GM10266 (cell line): ENCODE data around the gene SASS6.

Experiments
- DNase-seq: peaks from one replicate; pipeline ENCODE4 v3.0.0; 2012; ENCODE audit errors: extremely low spot score
- TF ChIP-seq, protein P1 (sequence below): IDR thresholded peaks from 2 replicates; pipeline ENCODE4 v1.5.1; 2012; ENCODE audit warnings: mild to moderate bottlenecking, low read depth; ENCODE audit not compliant: control insufficient read depth, insufficient read depth; ENCODE audit errors: missing control alignments

The SASS6 gene, protein sequence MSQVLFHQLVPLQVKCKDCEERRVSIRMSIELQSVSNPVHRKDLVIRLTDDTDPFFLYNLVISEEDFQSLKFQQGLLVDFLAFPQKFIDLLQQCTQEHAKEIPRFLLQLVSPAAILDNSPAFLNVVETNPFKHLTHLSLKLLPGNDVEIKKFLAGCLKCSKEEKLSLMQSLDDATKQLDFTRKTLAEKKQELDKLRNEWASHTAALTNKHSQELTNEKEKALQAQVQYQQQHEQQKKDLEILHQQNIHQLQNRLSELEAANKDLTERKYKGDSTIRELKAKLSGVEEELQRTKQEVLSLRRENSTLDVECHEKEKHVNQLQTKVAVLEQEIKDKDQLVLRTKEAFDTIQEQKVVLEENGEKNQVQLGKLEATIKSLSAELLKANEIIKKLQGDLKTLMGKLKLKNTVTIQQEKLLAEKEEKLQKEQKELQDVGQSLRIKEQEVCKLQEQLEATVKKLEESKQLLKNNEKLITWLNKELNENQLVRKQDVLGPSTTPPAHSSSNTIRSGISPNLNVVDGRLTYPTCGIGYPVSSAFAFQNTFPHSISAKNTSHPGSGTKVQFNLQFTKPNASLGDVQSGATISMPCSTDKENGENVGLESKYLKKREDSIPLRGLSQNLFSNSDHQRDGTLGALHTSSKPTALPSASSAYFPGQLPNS

DNA sequence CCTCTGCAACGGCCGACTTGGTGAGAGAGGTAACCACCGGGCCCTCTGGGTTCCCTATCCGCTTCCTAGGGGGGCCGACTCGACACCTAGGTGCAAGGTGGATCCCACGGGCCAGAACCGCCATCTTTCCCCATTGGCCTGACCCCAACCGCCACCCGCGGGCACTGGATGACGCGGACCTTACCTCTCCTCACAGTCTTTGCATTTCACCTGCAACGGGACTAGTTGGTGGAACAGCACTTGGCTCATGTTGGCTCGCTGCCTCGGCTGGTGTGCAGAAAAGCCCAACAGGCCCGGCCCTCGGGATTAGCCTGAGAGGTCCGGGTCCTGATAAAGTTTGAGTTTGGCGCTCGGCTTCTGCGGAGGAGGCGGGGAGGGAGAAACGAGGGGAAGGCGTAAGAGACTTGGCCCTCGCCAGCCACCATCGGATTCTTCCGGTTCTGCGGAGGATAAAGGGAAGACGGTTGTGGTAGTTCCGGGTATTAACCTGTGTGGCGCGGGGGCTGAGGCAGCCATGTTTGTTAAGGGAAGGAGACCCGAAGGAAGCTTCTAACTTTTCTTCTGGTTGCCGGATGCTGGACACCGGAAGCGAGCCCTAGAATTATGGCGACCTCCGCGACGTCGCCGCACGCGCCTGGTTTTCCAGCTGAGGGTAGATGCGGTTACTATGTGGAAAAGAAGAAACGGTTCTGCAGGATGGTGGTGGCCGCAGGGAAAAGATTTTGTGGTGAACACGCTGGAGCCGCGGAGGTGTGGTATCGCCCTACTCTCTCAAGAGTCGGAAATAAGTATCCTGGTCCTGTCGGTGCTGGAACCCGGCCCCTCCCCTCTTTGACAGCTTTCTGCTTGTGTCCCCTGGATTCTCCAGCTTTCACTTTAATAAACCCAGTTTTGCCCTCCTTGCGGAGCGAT lies at the start of gene SASS6, which contains the start of gene TRMT13:
Gene SASS6, minus strand, starts transcription at position 365 of the 912 bp plus-strand sequence. Its CDS starts 116 bp downstream, at position 249.
Gene TRMT13, plus strand, starts transcription at position 598 of the 912 bp plus-strand sequence. Its CDS starts 6 bp downstream, at position 604.
- TF ChIP-seq, protein P1, sequence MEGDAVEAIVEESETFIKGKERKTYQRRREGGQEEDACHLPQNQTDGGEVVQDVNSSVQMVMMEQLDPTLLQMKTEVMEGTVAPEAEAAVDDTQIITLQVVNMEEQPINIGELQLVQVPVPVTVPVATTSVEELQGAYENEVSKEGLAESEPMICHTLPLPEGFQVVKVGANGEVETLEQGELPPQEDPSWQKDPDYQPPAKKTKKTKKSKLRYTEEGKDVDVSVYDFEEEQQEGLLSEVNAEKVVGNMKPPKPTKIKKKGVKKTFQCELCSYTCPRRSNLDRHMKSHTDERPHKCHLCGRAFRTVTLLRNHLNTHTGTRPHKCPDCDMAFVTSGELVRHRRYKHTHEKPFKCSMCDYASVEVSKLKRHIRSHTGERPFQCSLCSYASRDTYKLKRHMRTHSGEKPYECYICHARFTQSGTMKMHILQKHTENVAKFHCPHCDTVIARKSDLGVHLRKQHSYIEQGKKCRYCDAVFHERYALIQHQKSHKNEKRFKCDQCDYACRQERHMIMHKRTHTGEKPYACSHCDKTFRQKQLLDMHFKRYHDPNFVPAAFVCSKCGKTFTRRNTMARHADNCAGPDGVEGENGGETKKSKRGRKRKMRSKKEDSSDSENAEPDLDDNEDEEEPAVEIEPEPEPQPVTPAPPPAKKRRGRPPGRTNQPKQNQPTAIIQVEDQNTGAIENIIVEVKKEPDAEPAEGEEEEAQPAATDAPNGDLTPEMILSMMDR = no peak
- DNase-seq = peak; percentile 83

DNA sequence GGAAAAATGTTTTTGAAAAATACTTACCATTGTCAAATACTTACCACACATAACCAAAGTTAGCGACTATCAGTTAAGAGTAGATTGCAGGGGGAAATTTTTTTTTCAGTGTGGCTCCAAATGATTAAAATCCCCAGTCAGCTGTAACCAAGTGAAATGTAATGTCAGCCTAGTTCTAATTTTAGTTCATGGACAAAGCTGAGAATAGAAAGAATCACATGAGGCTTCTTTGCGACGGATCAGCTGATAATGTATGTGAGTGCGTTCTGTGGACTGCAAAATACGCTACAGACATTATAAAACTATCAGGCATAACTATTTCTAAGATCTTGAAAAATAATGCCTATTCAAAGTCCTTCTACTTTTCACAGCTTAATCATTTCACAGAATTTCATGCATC lies 45.4 kb upstream of the SASS6 start, which contains the start of gene LRRC39:
Gene LRRC39, minus strand, starts transcription at position 166 of the 400 bp plus-strand sequence. CDS start 9,740 bp downstream, outside the sequence.
- TF ChIP-seq, protein P1 = no peak
- no peak for DNase-seq

DNA sequence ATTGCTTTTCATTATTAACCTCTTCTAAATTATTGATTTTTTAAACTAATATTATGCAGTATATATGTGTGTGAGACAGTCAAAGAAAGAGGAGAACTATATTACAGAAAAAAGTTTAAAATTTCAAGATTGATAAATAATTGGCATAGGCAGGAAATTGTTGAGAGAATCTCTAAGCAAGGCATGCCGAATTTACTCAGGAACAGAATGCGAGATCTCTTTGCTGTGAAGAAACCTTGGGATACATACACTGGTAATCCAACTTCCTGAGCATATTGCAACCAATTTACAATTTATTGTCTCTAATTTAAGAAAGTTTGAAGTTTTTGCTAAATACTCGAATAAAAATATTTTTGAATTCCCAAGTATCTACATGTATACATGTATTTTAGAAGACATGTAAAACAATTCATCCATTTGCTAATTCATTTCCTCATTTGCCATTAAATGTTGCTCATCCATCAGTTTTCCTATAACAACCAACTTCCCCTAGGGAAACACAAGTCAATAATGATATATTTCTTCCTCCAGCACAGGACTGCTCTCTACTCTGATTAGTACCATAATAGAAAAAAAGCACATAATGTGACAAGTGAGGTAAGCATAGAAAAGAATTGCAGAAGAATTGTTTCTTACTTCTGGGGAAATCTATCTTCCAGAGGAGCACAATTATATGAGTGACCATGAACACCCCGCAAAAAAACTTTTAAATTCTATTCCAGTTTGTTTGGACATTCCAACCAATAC lies 44.7 kb upstream of the SASS6 start:
- no peak for DNase-seq
- TF ChIP-seq, protein P1 = no peak

- TF ChIP-seq, protein P1 = no peak
- DNase-seq = no peak
Measured at GRCh38 chr1:100168051-100168450, 35.3 kb upstream of the SASS6 start.

DNA sequence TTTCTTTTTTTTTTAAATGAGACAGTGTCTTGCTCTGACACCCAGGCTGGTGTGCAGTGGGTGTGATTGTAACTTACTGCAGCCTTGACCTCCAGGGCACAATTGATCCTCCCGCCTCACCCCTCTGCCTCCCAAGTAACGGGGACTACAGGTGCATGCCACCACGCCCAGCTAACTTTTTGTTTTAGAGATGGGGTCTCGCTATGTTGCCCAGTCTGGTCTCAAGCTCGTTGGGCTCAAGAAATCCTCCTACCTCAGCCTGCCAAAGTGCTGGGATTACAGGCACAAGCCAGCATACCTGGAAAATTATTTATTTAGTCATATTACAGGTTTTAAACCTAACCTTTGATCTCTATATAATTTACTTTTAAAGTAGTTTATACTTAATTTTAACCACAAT lies 32.0 kb upstream of the SASS6 start:
- DNase-seq = no peak
- TF ChIP-seq, protein P1 = no peak

GRCh38 chr1:100164216-100164615 lies 31.5 kb upstream of the SASS6 start:
- DNase-seq = no peak
- TF ChIP-seq, protein P1 = no peak
